Vagina (tissue), 2 donors: ENCODE measurements around the gene MB21D2. TPM values are rescaled to one million over a fixed set of nuclear protein-coding genes. Genes with fewer than 3 reads are reported as not detected.

Source experiments
- DNase-seq, 2 donors: peaks; one replicate each; pipeline ENCODE4 v3.0.0-alpha.2; 2017; ENCODE audit errors: extremely low spot score in 2 of 2
- H3K27ac ChIP-seq: fragments of 200-600 bp; sonication (generic); one replicate; pipeline ENCODE4 v1.5.1; 2019
- H3K27me3 ChIP-seq: fragments of 200-600 bp; sonication (generic); one replicate; pipeline ENCODE4 v1.5.1; 2019
- H3K36me3 ChIP-seq, 2 donors: fragments of 200-600 bp; sonication (generic); one replicate each; pipeline ENCODE4 v1.5.1; 2017 to 2019
- H3K4me1 ChIP-seq: fragments of 200-600 bp; sonication (generic); one replicate; pipeline ENCODE4 v1.5.1; 2019
- H3K4me3 ChIP-seq, 2 donors: fragments of 200-600 bp; sonication (generic); 1 replicate in 1 of 2; 2 replicates in 1 of 2; pipeline ENCODE4 v1.5.1; 2016 to 2019
- H3K9me3 ChIP-seq: fragments of 200-600 bp; sonication (generic); one replicate; pipeline ENCODE4 v1.5.1; 2019
- POLR2A ChIP-seq, 2 donors: fragments of 450-650 bp; IDR thresholded peaks; one replicate each; pipeline ENCODE4 v1.6.1; 2017; ENCODE audit warnings: antibody characterized with exemption in 2 of 2, mild to moderate bottlenecking in 2 of 2, moderate library complexity in 2 of 2
- POLR2AphosphoS5 ChIP-seq, 2 donors: sonication (generic); formaldehyde crosslinking; IDR thresholded peaks; one replicate each; pipeline ENCODE4 v1.9.0; 2017; ENCODE audit warnings: antibody characterized with exemption in 2 of 2, mild to moderate bottlenecking in 2 of 2, low read depth in 1 of 2; ENCODE audit not compliant: insufficient read depth in 1 of 2
- intact Hi-C: fragments of 100-400 bp; cut with DNase I; formaldehyde crosslinking; loops from one replicate; pipeline ENCODE4 v1.15.1; 2023
- total RNA-seq: library from RNA; depleted of rRNA; stranded (reverse); fragments of >200 nt; gene quantifications from one replicate; pipeline ENCODE4 v1.2.3, GENCODE V29; 2016
- TF ChIP-seq, protein P1 (sequence below), 3 experiments: fragments of 450-650 bp in 2 of 3; fragments of 200-600 bp in 1 of 3; sonication (generic) in 1 of 3; IDR thresholded peaks; one replicate each; pipeline ENCODE4 v1.5.1; 2017 to 2019; ENCODE audit warnings: antibody characterized with exemption in 3 of 3, mild to moderate bottlenecking in 2 of 3, moderate library complexity in 2 of 3

The MB21D2 gene
- total RNA-seq, 1 donor from 2014 or later, result 5.6 TPM

DNA sequence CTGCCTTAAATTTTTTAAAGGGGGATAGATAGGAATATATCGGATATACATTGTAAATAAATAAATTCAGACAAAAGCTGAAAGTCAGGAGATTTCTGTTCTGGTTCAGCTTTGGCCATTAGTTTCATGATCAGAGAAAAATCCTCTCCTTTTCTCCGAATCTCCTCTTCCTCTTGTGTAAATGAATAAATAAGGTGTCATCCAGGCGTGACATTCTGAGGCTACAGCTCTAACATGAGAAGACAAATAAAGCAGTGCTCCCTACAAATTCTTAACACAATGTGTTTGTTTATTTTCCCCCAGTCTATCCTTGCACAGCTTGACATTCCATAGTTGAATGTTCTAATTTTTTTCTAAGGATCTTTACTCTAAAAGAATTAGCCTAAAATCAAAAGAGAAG, 9.4 kb upstream of the MB21D2 start:
- intact Hi-C loops, result no loop called here

GRCh38 chr3:192923731-192924130, 6.1 kb upstream of the MB21D2 start:
- no peak for DNase-seq
- Histone ChIP-seq H3K4me1 (no peaks in the 10 kb centered on the region), H3K36me3 (no peaks in the 10 kb centered on the region), H3K9me3 (no peaks in the 10 kb centered on the region), H3K4me3 (no peak overlapping the region), H3K27me3 (no peaks in the 10 kb centered on the region), H3K27ac (no peak overlapping the region)
- intact Hi-C loops, result no loop called here
- TF ChIP-seq POLR2AphosphoS5 (IDR thresholded peaks at IDR 0.05; ENCODE audit: insufficient read depth in 1 of 2, low read depth in 1 of 2) (no peak), POLR2A (IDR thresholded peaks at IDR 0.05) (no peak)
- TF ChIP-seq, protein P1, sequence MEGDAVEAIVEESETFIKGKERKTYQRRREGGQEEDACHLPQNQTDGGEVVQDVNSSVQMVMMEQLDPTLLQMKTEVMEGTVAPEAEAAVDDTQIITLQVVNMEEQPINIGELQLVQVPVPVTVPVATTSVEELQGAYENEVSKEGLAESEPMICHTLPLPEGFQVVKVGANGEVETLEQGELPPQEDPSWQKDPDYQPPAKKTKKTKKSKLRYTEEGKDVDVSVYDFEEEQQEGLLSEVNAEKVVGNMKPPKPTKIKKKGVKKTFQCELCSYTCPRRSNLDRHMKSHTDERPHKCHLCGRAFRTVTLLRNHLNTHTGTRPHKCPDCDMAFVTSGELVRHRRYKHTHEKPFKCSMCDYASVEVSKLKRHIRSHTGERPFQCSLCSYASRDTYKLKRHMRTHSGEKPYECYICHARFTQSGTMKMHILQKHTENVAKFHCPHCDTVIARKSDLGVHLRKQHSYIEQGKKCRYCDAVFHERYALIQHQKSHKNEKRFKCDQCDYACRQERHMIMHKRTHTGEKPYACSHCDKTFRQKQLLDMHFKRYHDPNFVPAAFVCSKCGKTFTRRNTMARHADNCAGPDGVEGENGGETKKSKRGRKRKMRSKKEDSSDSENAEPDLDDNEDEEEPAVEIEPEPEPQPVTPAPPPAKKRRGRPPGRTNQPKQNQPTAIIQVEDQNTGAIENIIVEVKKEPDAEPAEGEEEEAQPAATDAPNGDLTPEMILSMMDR (IDR thresholded peaks at IDR 0.05), result no peak

More for the DNA sequence above, 9.4 kb upstream of the MB21D2 start:
- no peaks in the 10 kb centered on the region for H3K27me3 ChIP-seq
- no peak overlapping the region for H3K27ac ChIP-seq
- no peak for TF ChIP-seq POLR2AphosphoS5 (IDR thresholded peaks at IDR 0.05; ENCODE audit: insufficient read depth in 1 of 2, low read depth in 1 of 2)
- TF ChIP-seq POLR2A (IDR thresholded peaks at IDR 0.05), result no peak
- TF ChIP-seq, protein P1 (IDR thresholded peaks at IDR 0.05), result no peak
- no peaks in the 10 kb centered on the region for H3K9me3 ChIP-seq
- H3K4me1 ChIP-seq, result no peaks in the 10 kb centered on the region
- no peak overlapping the region for H3K4me3 ChIP-seq
- H3K36me3 ChIP-seq, result no peaks in the 10 kb centered on the region
- no peak for DNase-seq

DNA sequence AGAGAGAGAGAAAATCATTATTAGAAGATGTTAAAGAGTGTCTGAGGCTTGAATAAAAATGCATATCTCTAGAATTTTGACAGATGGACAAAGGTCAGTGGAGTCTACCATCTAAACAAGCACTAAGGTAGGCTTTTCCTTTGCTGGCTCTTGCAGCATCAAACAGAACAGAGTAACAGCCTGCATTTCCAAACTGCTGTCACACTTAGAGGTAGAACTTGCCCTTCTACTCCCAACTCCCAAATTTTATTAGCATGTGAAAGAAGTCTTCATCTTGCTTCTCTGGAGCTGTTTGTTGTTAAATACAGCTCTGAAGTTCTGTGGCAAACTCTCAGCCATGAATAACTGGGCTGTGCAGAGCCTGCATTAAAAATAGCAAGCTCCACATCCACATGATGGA, 4.1 kb upstream of the MB21D2 start:
- H3K4me1 ChIP-seq, result no peaks in the 10 kb centered on the region
- H3K36me3 ChIP-seq, result no peaks in the 10 kb centered on the region
- H3K9me3 ChIP-seq, result no peaks in the 10 kb centered on the region
- no peaks in the 10 kb centered on the region for H3K27me3 ChIP-seq
- no peak overlapping the region for H3K4me3 ChIP-seq
- DNase-seq, result no peak
- TF ChIP-seq, protein P1 (IDR thresholded peaks at IDR 0.05), result no peak
- TF ChIP-seq POLR2A (IDR thresholded peaks at IDR 0.05) (no peak), POLR2AphosphoS5 (IDR thresholded peaks at IDR 0.05; ENCODE audit: insufficient read depth in 1 of 2, low read depth in 1 of 2) (no peak)
- no peak overlapping the region for H3K27ac ChIP-seq
- intact Hi-C loops, result no loop called here

DNA sequence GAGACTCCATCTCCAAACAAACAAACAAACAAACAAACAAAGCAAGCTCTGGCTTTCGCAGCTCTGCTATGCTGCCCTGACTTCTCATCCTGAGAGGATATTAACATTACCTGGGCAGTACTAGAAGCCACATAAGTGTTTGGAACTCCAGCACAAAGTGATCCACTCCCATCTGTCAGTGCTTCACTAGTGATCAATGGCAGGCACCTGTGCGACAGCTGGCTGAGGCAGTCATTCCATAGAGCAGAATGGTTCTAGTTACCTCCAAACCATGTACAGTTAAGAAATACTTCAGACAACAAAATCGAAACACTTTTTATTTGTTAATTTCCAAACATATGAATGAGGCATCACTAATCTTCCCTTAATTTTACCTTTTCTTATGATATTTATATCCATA, 2.8 kb upstream of the MB21D2 start:
- intact Hi-C loops, result no loop called here
- Histone ChIP-seq H3K36me3 (no peaks in the 10 kb centered on the region), H3K4me1 (peaks cover 10% of the 10 kb centered on the region), H3K27ac (no peak overlapping the region), H3K4me3 (no peak overlapping the region), H3K27me3 (no peaks in the 10 kb centered on the region), H3K9me3 (no peaks in the 10 kb centered on the region)
- TF ChIP-seq, protein P1 (IDR thresholded peaks at IDR 0.05), result no peak
- TF ChIP-seq POLR2A (IDR thresholded peaks at IDR 0.05) (no peak), POLR2AphosphoS5 (IDR thresholded peaks at IDR 0.05; ENCODE audit: insufficient read depth in 1 of 2, low read depth in 1 of 2) (no peak)
- no peak for DNase-seq

DNA sequence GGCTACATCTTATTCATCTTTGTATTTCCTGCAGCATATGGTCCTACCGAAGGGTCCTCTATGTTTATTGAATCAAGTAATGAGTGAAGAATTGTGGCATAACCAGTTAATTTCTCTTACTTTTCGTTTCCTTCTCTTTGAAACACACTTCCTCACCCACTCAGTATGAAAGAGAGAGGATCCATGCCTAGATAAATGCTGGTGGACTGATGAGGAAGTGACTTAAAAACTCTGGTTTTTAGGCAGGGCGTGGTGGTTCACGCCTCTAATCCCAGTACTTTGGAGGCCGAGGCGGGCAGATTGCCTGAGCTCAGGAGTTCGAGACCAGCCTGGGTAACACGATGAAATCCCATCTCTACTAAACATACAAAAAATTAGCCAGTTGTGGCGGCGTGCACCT, 2.2 kb upstream of the MB21D2 start:
- no peaks in the 10 kb centered on the region for H3K9me3 ChIP-seq
- intact Hi-C loops, result loop anchor here (5.0 kb wide), 1 partner anchor 122 kb away; no protein-coding TSS in a partner anchor
- DNase-seq, result no peak
- no peak overlapping the region for H3K4me3 ChIP-seq
- H3K4me1 ChIP-seq, result peaks cover 15% of the 10 kb centered on the region
- no peaks in the 10 kb centered on the region for H3K27me3 ChIP-seq
- no peaks in the 10 kb centered on the region for H3K36me3 ChIP-seq
- H3K27ac ChIP-seq, result no peak overlapping the region
- TF ChIP-seq POLR2AphosphoS5 (IDR thresholded peaks at IDR 0.05; ENCODE audit: insufficient read depth in 1 of 2, low read depth in 1 of 2) (no peak), POLR2A (IDR thresholded peaks at IDR 0.05) (no peak)
- TF ChIP-seq, protein P1 (IDR thresholded peaks at IDR 0.05), result no peak
